ENCODE measurements around the gene ARHGEF26.

ARHGEF26 gene

GRCh38 chr3:154156530-154156929, 35.3 kb downstream of the ARHGEF26 start:
- no peak for DNase-seq

GRCh38 chr3:154161806-154162205, 40.6 kb downstream of the ARHGEF26 start:
- no peak for DNase-seq

- no peak for DNase-seq
These were observed 43.2 kb downstream of the ARHGEF26 start for GRCh38 chr3:154164387-154164786.

GRCh38 chr3:154168998-154169795, 48.0 kb downstream of the ARHGEF26 start:
- DNase-seq, result no peak

GRCh38 chr3:154169796-154170110, 48.6 kb downstream of the ARHGEF26 start:
- no peak for DNase-seq

- DNase-seq, result no peak
These were observed 49.1 kb downstream of the ARHGEF26 start for GRCh38 chr3:154170300-154170699.

GRCh38 chr3:154175041-154175440, 53.9 kb downstream of the ARHGEF26 start:
- no peak for DNase-seq

GRCh38 chr3:154176036-154176435, 54.8 kb downstream of the ARHGEF26 start:
- no peak for DNase-seq

- no peak for DNase-seq
These were observed 56.2 kb downstream of the ARHGEF26 start for GRCh38 chr3:154177406-154177805.

GRCh38 chr3:154178172-154178571, 57.0 kb downstream of the ARHGEF26 start:
- no peak for DNase-seq

GRCh38 chr3:154180836-154181691, 59.9 kb downstream of the ARHGEF26 start:
- DNase-seq, result peak; percentile 54

- peak; percentile 49 for DNase-seq
These were observed 61.2 kb downstream of the ARHGEF26 start for GRCh38 chr3:154182322-154182922.

GRCh38 chr3:154182975-154183374, 61.8 kb downstream of the ARHGEF26 start:
- DNase-seq, result no peak

GRCh38 chr3:154184582-154184981, 63.4 kb downstream of the ARHGEF26 start:
- no peak for DNase-seq

- no peak for DNase-seq
These were observed 67.2 kb downstream of the ARHGEF26 start for GRCh38 chr3:154188437-154188836.

GRCh38 chr3:154188846-154189245, 67.7 kb downstream of the ARHGEF26 start:
- no peak for DNase-seq

GRCh38 chr3:154191520-154191919, 70.3 kb downstream of the ARHGEF26 start:
- DNase-seq, result no peak

GRCh38 chr3:154192225-154192624, 71.0 kb downstream of the ARHGEF26 start:
- DNase-seq, result no peak

GRCh38 chr3:154193000-154193615, 71.9 kb downstream of the ARHGEF26 start:
- no peak for DNase-seq

GRCh38 chr3:154194877-154195276, 73.7 kb downstream of the ARHGEF26 start:
- DNase-seq, result no peak

GRCh38 chr3:154195620-154196356, 74.6 kb downstream of the ARHGEF26 start:
- DNase-seq, result no peak

GRCh38 chr3:154197751-154198150, 76.6 kb downstream of the ARHGEF26 start:
- DNase-seq, result no peak

- no peak for DNase-seq
These were observed 88.3 kb downstream of the ARHGEF26 start for GRCh38 chr3:154209499-154209898.

All from COR-L47 (cell line).